GM12878 (cell line): ENCODE data around the gene KANSL3. TPM values are rescaled to one million over a fixed set of nuclear protein-coding genes. Genes with fewer than 3 reads are reported as not detected.
"Not testable (repeated sequence)": the region's sequence is repeated elsewhere in the genome, so short reads cannot be mapped to it uniquely, and the experiment has no call there.

Experiments used
- ATAC-seq: fragments of 200-7000 bp; cut with Tn5 transposase; 3 replicates; pipeline ENCODE4 v1.9.1; 2020; ENCODE audit warnings: mild to moderate bottlenecking, moderate library complexity
- BruUV-seq: library from RNA; stranded (reverse); fragments of 400-500 nt; replicated peaks from 2 replicates; lab custom pipeline; 2021; lab: Mats Ljungman, UMichigan
- CTCF ChIA-PET: fragments of 300-600 bp; sonication (Branson Sonifier 250); formaldehyde crosslinking; extraction: SDS; loops from one replicate; lab custom pipeline; 2021; ENCODE audit warnings: inconsistent platforms; lab: Yijun Ruan, JAX
- POLR2A ChIA-PET: fragments of 350-600 bp; formaldehyde crosslinking; extraction: SDS; loops from one replicate; lab custom pipeline; 2021; ENCODE audit warnings: inconsistent platforms; lab: Charles Lee
- RAD21 ChIA-PET: fragments of 300-600 bp; sonication (Branson Sonifier 250); formaldehyde crosslinking; loops from one replicate; lab custom pipeline; 2023; ENCODE audit warnings: antibody characterized with exemption; ENCODE audit not compliant: unreplicated experiment; lab: Charles Lee
- SMC1A ChIA-PET: fragments of 300-600 bp; sonication (Branson Sonifier 250); formaldehyde crosslinking; loops from one replicate; lab custom pipeline; 2023; ENCODE audit not compliant: unreplicated experiment, uncharacterized antibody; lab: Charles Lee
- DNase-seq: peaks from one replicate; pipeline ENCODE4 v3.0.0-alpha.2; 2011; ENCODE audit warnings: low read depth, low spot score
- FAIRE-seq: peaks from 3 replicates; lab custom pipeline; 2011; peaks lifted over from hg19 to GRCh38; lab: Jason Lieb, UNC
- H2AFZ ChIP-seq: 2 replicates; pipeline ENCODE4 v1.6.0; 2011; ENCODE audit warnings: low read depth, low read length, control low read depth; ENCODE audit not compliant: control insufficient read depth
- H3K27ac ChIP-seq: 2 replicates; pipeline ENCODE4 v1.5.1; 2011; ENCODE audit warnings: control low read depth; ENCODE audit not compliant: control insufficient read depth, insufficient read depth
- H3K27me3 ChIP-seq, 2 experiments: replicated peaks in 1 of 2; 2 replicates each; pipeline versions ENCODE4 v1.6.0 to v1.6.1; 2011; ENCODE audit warnings: low read length in 1 of 2; ENCODE audit not compliant: control insufficient read depth in 2 of 2, insufficient read depth in 2 of 2
- H3K36me3 ChIP-seq, 2 experiments: 2 replicates each; pipeline ENCODE4 v1.5.1; 2011; ENCODE audit warnings: low read length in 1 of 2; ENCODE audit not compliant: control insufficient read depth in 2 of 2, insufficient read depth in 2 of 2
- H3K4me1 ChIP-seq: 2 replicates; pipeline ENCODE4 v1.6.1; 2011; ENCODE audit warnings: mild to moderate bottlenecking, low read length, moderate library complexity, mixed read lengths; ENCODE audit not compliant: control insufficient read depth, insufficient read depth
- H3K4me2 ChIP-seq: 2 replicates; pipeline ENCODE4 v1.6.0; 2011; ENCODE audit warnings: control low read depth; ENCODE audit not compliant: control insufficient read depth, insufficient read depth
- H3K4me3 ChIP-seq: fragments of 200-600 bp; sonication (generic); 2 replicates; pipeline ENCODE4 v1.5.1; 2016
- H3K79me2 ChIP-seq: 2 replicates; pipeline ENCODE4 v1.6.0; 2011; ENCODE audit warnings: low read length; ENCODE audit not compliant: control insufficient read depth, insufficient read depth
- H3K9ac ChIP-seq: 2 replicates; pipeline ENCODE4 v1.8.0; 2011; ENCODE audit warnings: low read length, control low read depth, mixed read lengths; ENCODE audit not compliant: control insufficient read depth, insufficient read depth
- H3K9me3 ChIP-seq: replicated peaks from 3 replicates; pipeline ENCODE4 v1.5.1; 2011; ENCODE audit warnings: mild to moderate bottlenecking, low read length; ENCODE audit not compliant: control insufficient read depth, insufficient read depth
- H4K20me1 ChIP-seq: 2 replicates; pipeline ENCODE4 v1.6.0; 2011; ENCODE audit not compliant: control insufficient read depth, insufficient read depth
- JUNB ChIP-seq: IDR thresholded peaks from 2 replicates; pipeline ENCODE4 v1.6.1; 2016; ENCODE audit warnings: antibody characterized with exemption, mild to moderate bottlenecking
- MYC ChIP-seq: IDR thresholded peaks from 2 replicates; pipeline ENCODE4 v1.6.1; 2011; ENCODE audit warnings: mild to moderate bottlenecking, low read length, moderate library complexity, inconsistent platforms; ENCODE audit not compliant: insufficient read depth, insufficient replicate concordance, insufficient read length, severe bottlenecking
- SUZ12 ChIP-seq: fragments of 200-600 bp; sonication (generic); IDR thresholded peaks from one replicate; pipeline ENCODE4 v1.6.1; 2018; ENCODE audit warnings: antibody characterized with exemption, mild to moderate bottlenecking; ENCODE audit not compliant: unreplicated experiment
- WGBS: methylation state at CpG from one replicate; pipeline ENCODE4 v1.1.6; 2016; ENCODE audit warnings: low lambda C conversion rate; ENCODE audit not compliant: insufficient replicate concordance, insufficient coverage; ENCODE audit errors: missing lambda C conversion rate; 5-methylcytosine and 5-hydroxymethylcytosine counted together
- in situ Hi-C: fragments of 300-500 bp; cut with MboI; formaldehyde crosslinking; loops from 9 replicates; pipeline ENCODE4 v1.14.3; 2018; ENCODE audit warnings: mixed read lengths
- intact Hi-C: fragments of 100-400 bp; cut with micrococcal nuclease; formaldehyde crosslinking; loops from one replicate; pipeline ENCODE4 v1.14.2; 2022; ENCODE audit not compliant: unreplicated experiment
- polyA plus RNA-seq, 11 experiments: library from polyadenylated mRNA; depleted of rRNA in 4 of 11; unstranded in 6 of 11; stranded (reverse) in 5 of 11; fragments of >200 nt; fragmentation: Nextera tagmentation in 4 of 11; fragmentation: Illumina TruSeq in 1 of 11; extraction: Ambion mirVana in 4 of 11; extraction: Trizol in 1 of 11; gene quantifications; 1 replicate in 1 of 11; 2 replicates in 10 of 11; pipeline versions ENCODE4 v1.2.1 to v1.2.3, GENCODE V29; 2011 to 2016; ENCODE audit warnings: inconsistent platforms in 2 of 11, missing spikeins in 2 of 11, low read depth in 1 of 11
- total RNA-seq, 4 experiments: library from RNA; depleted of rRNA in 3 of 4; stranded (reverse); fragments of >200 nt in 3 of 4; fragmentation: Illumina TruSeq in 1 of 4; extraction: Trizol in 1 of 4; gene quantifications; 2 replicates each; pipeline versions ENCODE4 v1.2.1 to v1.2.3, GENCODE V29; 2013 to 2021

The KANSL3 gene
- total and polyA plus RNA-seq, 10 of the 15 experiments (the other 5 are each of a cell fraction or from before 2014, with no cell fraction given), result 5.6 to 25.9 (median 16.7) TPM

DNA sequence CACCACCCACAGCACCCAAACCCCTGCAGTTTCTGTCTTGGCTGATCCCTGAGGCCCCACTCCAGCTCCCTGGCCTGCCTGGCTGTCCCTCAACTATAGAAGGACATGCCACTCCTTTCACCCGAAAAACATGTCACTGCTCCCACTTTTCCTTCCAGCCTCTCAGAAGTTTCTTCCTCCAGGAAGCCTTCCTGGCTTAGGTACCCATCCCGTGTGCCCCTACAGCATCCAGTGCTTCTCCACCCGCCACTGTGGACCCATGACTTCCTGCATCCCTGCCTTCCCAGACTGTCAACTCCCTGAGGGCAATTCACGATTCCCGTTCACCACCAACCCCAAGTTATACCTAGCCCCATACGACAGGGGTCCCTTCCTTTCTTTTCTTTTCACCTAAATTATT is 80.1 kb downstream of the KANSL3 start (continued):
- no peak for TF ChIP-seq JUNB
- TF ChIP-seq MYC, result no peak
- TF ChIP-seq SUZ12, result no peak

DNA sequence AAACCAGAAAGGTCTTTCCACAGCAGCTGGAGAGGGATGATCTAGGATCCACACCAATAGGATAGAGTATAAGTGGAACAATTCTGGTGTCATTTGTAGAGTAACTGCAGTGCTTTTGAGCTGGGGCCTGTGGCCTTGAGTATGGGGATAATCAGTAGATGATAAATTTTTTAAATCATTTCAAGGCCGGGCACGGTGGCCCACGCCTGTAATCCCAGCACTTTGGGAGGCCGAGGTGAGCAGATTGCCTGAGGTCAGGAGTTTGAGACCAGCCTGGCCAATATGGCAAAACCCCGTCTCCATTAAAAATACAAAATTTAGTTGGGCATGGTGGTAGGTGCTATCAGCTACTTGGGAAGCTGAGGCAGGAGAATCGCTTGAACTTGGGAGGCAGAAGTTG is 80.7 kb downstream of the KANSL3 start:
- in situ Hi-C loops, H3K4me2 ChIP-seq, H3K9ac ChIP-seq, H3K4me3 ChIP-seq, H3K27me3 ChIP-seq, ATAC-seq, H3K9me3 ChIP-seq, H4K20me1 ChIP-seq, H3K79me2 ChIP-seq, H2AFZ ChIP-seq, DNase-seq, H3K4me1 ChIP-seq, H3K36me3 ChIP-seq, intact Hi-C loops, H3K27ac ChIP-seq, BruUV-seq, FAIRE-seq: not testable (repeated sequence)
- ChIA-PET CTCF (interaction anchor here (0.8 to 5.9 kb wide), 4 partner anchors 47 to 150 kb away, joined by 3 to 63 read pairs (median 4); no protein-coding TSS in a partner anchor), POLR2A (interaction anchor here (0.6 kb wide), 1 partner anchor 11 kb away, joined by 3 read pairs; no protein-coding TSS in a partner anchor), RAD21 (interaction anchor here (0.9 to 5.4 kb wide), 2 partner anchors 47 to 245 kb away, joined by 3 to 56 read pairs; no protein-coding TSS in a partner anchor), SMC1A (interaction anchor here (1.0 to 1.5 kb wide), 5 partner anchors 9 to 150 kb away, joined by 3 to 4 read pairs (median 3); no protein-coding TSS in a partner anchor)
- WGBS, result 64% methylated on average over 6 of the region's 6 CpGs
